NCI-H2107 (cell line): ENCODE data around the gene GSTO2.

ENCODE experiments used
- DNase-seq: peaks from one replicate; lab custom pipeline; 2025; lab: John Stamatoyannopoulos, UW

The GSTO2 gene

GRCh38 chr10:104326991-104327610 is 58.1 kb downstream of the GSTO2 start:
- no peak for DNase-seq

GRCh38 chr10:104327745-104328645 is 59.0 kb downstream of the GSTO2 start:
- no peak for DNase-seq

- no peak for DNase-seq
Observed at GRCh38 chr10:104328646-104328895, 59.6 kb downstream of the GSTO2 start.

GRCh38 chr10:104328896-104329710 is 60.1 kb downstream of the GSTO2 start:
- DNase-seq = no peak

- no peak for DNase-seq
Observed at GRCh38 chr10:104329735-104330134, 60.8 kb downstream of the GSTO2 start.

GRCh38 chr10:104330168-104331110 is 61.5 kb downstream of the GSTO2 start:
- no peak for DNase-seq

GRCh38 chr10:104331208-104331838 is 62.3 kb downstream of the GSTO2 start:
- no peak for DNase-seq

- DNase-seq = no peak
Observed at GRCh38 chr10:104332243-104333031, 63.5 kb downstream of the GSTO2 start.

- no peak for DNase-seq
Observed at GRCh38 chr10:104333032-104333727, 64.2 kb downstream of the GSTO2 start.

GRCh38 chr10:104333728-104334373 is 64.9 kb downstream of the GSTO2 start:
- DNase-seq = no peak

GRCh38 chr10:104334561-104334960 is 65.6 kb downstream of the GSTO2 start:
- DNase-seq = no peak

GRCh38 chr10:104334965-104335650 is 66.1 kb downstream of the GSTO2 start:
- DNase-seq = peak; percentile 16

- no peak for DNase-seq
Observed at GRCh38 chr10:104336821-104337467, 68.0 kb downstream of the GSTO2 start.

- no peak for DNase-seq
Observed at GRCh38 chr10:104337521-104337984, 68.6 kb downstream of the GSTO2 start.

GRCh38 chr10:104337985-104338735 is 69.2 kb downstream of the GSTO2 start, which contains the start of gene ITPRIP:
TSS of gene ITPRIP (minus strand) at chr10:104338465. CDS start at chr10:104316051, 22,414 bp downstream.
- no peak for DNase-seq

GRCh38 chr10:104339469-104340110 is 70.6 kb downstream of the GSTO2 start:
- DNase-seq = no peak

- DNase-seq = no peak
Observed at GRCh38 chr10:104340111-104340526, 71.1 kb downstream of the GSTO2 start.
